Neural progenitor cell (in vitro differentiated cells): Measurements from ENCODE around the gene STX16. TPM values are rescaled to one million over a fixed set of nuclear protein-coding genes. Genes with fewer than 3 reads are reported as not detected.

Source experiments
- DNase-seq: peaks from one replicate; pipeline ENCODE4 v3.0.0-alpha.2; 2016; ENCODE audit warnings: low spot score
- H2AFZ ChIP-seq: fragments of 200-600 bp; sonication (generic); replicated peaks from 2 replicates; pipeline ENCODE4 v1.6.1; 2016; ENCODE audit warnings: antibody characterized with exemption
- H3F3A ChIP-seq: fragments of 200-600 bp; sonication (generic); 2 replicates; pipeline ENCODE4 v1.6.1; 2016; ENCODE audit warnings: antibody characterized with exemption, low read depth
- H3K27ac ChIP-seq: fragments of 200-600 bp; sonication (generic); 2 replicates; pipeline ENCODE4 v1.5.1; 2016; ENCODE audit warnings: mild to moderate bottlenecking
- H3K27me3 ChIP-seq: fragments of 200-600 bp; sonication (generic); 2 replicates; pipeline ENCODE4 v1.6.1; 2016; ENCODE audit warnings: mild to moderate bottlenecking, moderate library complexity
- H3K36me3 ChIP-seq: fragments of 200-600 bp; sonication (generic); 2 replicates; pipeline ENCODE4 v1.5.1; 2016
- H3K4me1 ChIP-seq: fragments of 200-600 bp; sonication (generic); 2 replicates; pipeline ENCODE4 v1.6.1; 2016; ENCODE audit warnings: mixed run types
- H3K4me2 ChIP-seq: fragments of 200-600 bp; sonication (generic); 2 replicates; pipeline ENCODE4 v1.6.1; 2016
- H3K4me3 ChIP-seq: fragments of 200-600 bp; sonication (generic); 2 replicates; pipeline ENCODE4 v1.5.1; 2016
- H3K79me2 ChIP-seq: fragments of 200-600 bp; sonication (generic); 2 replicates; pipeline ENCODE4 v1.6.1; 2016; ENCODE audit warnings: low read depth
- H3K9ac ChIP-seq: fragments of 200-600 bp; sonication (generic); 2 replicates; pipeline ENCODE4 v1.6.1; 2016
- H3K9me3 ChIP-seq: fragments of 200-600 bp; sonication (generic); 2 replicates; pipeline ENCODE4 v1.5.1; 2016; ENCODE audit warnings: low read depth
- H4K20me1 ChIP-seq: fragments of 200-600 bp; sonication (generic); 2 replicates; pipeline ENCODE4 v1.6.1; 2016; ENCODE audit warnings: low read depth
- H3K27ac Mint-ChIP-seq: 3 replicates; pipeline ENCODE4 v1.8.0; 2021; ENCODE audit warnings: mixed read lengths
- H3K27me3 Mint-ChIP-seq: 2 replicates; pipeline ENCODE4 v1.8.0; 2022; ENCODE audit warnings: low read depth, mild to moderate bottlenecking, inconsistent platforms, moderate library complexity, mixed read lengths; ENCODE audit not compliant: insufficient read depth
- H3K36me3 Mint-ChIP-seq: 3 replicates; pipeline ENCODE4 v1.8.0; 2021; ENCODE audit warnings: mixed read lengths
- H3K4me1 Mint-ChIP-seq: 3 replicates; pipeline ENCODE4 v1.8.0; 2021; ENCODE audit warnings: mixed read lengths
- H3K4me3 Mint-ChIP-seq: 3 replicates; pipeline ENCODE4 v1.8.0; 2021; ENCODE audit warnings: mild to moderate bottlenecking, moderate library complexity, mixed read lengths
- H3K9me3 Mint-ChIP-seq: 3 replicates; pipeline ENCODE4 v1.8.0; 2020; ENCODE audit warnings: mixed read lengths
- CTCF ChIP-seq: fragments of 200-600 bp; sonication (generic); IDR thresholded peaks from 2 replicates; pipeline ENCODE4 v1.5.1; 2017; ENCODE audit warnings: antibody characterized with exemption, mild to moderate bottlenecking
- EZH2 ChIP-seq: fragments of 200-600 bp; sonication (generic); IDR thresholded peaks from 2 replicates; pipeline ENCODE4 v1.6.1; 2017; ENCODE audit warnings: antibody characterized with exemption, mild to moderate bottlenecking, moderate library complexity
- EZH2phosphoT487 ChIP-seq: fragments of 200-600 bp; sonication (generic); IDR thresholded peaks from 2 replicates; pipeline ENCODE4 v1.6.1; 2017; ENCODE audit warnings: antibody characterized with exemption
- total RNA-seq: library from RNA; depleted of rRNA; stranded (reverse); fragments of >200 nt; gene quantifications from 2 replicates; pipeline ENCODE4 v1.2.3, GENCODE V29; 2015; ENCODE audit warnings: low replicate concordance

The STX16 gene
- total RNA-seq, 1 donor from 2014 or later, result 46.6 TPM

GRCh38 chr20:58703765-58704371 lies 52.8 kb downstream of the STX16 start:
- H3F3A ChIP-seq, result no peaks in the 10 kb centered on the region
- DNase-seq, result no peak
- peaks cover 11% of the 10 kb centered on the region for H3K36me3 ChIP-seq
- peaks cover 19% of the 10 kb centered on the region for H3K36me3 Mint-ChIP-seq
- no peaks in the 10 kb centered on the region for H3K27me3 Mint-ChIP-seq
- no peaks in the 10 kb centered on the region for H3K9me3 ChIP-seq
- H3K27me3 ChIP-seq, result no peaks in the 10 kb centered on the region
- H3K9ac ChIP-seq, result no peak overlapping the region
- H3K79me2 ChIP-seq, result no peaks in the 10 kb centered on the region
- TF ChIP-seq CTCF, result no peak
- no peak for TF ChIP-seq EZH2phosphoT487
- no peak for TF ChIP-seq EZH2
- no peak overlapping the region for H2AFZ ChIP-seq
- H3K4me1 ChIP-seq, result no peaks in the 10 kb centered on the region
- no peaks in the 10 kb centered on the region for H3K9me3 Mint-ChIP-seq
- no peak overlapping the region for H3K27ac ChIP-seq
- no peak overlapping the region for H3K4me3 Mint-ChIP-seq
- H3K4me3 ChIP-seq, result no peak overlapping the region
- H4K20me1 ChIP-seq, result no peaks in the 10 kb centered on the region
- no peaks in the 10 kb centered on the region for H3K4me1 Mint-ChIP-seq
- H3K27ac Mint-ChIP-seq, result no peak overlapping the region
- H3K4me2 ChIP-seq, result no peak overlapping the region

- H3K9ac ChIP-seq, result no peak overlapping the region
- peaks cover 2% of the 10 kb centered on the region for H3K27me3 Mint-ChIP-seq
- H3K4me2 ChIP-seq, result no peak overlapping the region
- H3K9me3 Mint-ChIP-seq, result no peaks in the 10 kb centered on the region
- H3F3A ChIP-seq, result no peaks in the 10 kb centered on the region
- no peaks in the 10 kb centered on the region for H3K79me2 ChIP-seq
- no peak overlapping the region for H2AFZ ChIP-seq
- H3K4me3 ChIP-seq, result no peak overlapping the region
- no peaks in the 10 kb centered on the region for H3K4me1 Mint-ChIP-seq
- H3K27ac ChIP-seq, result no peak overlapping the region
- no peaks in the 10 kb centered on the region for H4K20me1 ChIP-seq
- H3K36me3 Mint-ChIP-seq, result peaks cover 22% of the 10 kb centered on the region
- TF ChIP-seq EZH2, result no peak
- no peak for TF ChIP-seq CTCF
- no peak for TF ChIP-seq EZH2phosphoT487
- H3K27ac Mint-ChIP-seq, result no peak overlapping the region
- H3K27me3 ChIP-seq, result no peaks in the 10 kb centered on the region
- no peaks in the 10 kb centered on the region for H3K4me1 ChIP-seq
- no peak for DNase-seq
- H3K4me3 Mint-ChIP-seq, result no peak overlapping the region
- no peaks in the 10 kb centered on the region for H3K9me3 ChIP-seq
- peaks cover 11% of the 10 kb centered on the region for H3K36me3 ChIP-seq
These were observed 54.3 kb downstream of the STX16 start for GRCh38 chr20:58705208-58705926.

GRCh38 chr20:58706150-58706892 lies 55.2 kb downstream of the STX16 start:
- no peak for TF ChIP-seq EZH2phosphoT487
- TF ChIP-seq EZH2, result no peak
- no peak for TF ChIP-seq CTCF
- Histone ChIP-seq H3K4me1 (no peaks in the 10 kb centered on the region), H3K4me3 (no peak overlapping the region), H3K9ac (no peak overlapping the region), H3K4me2 (no peak overlapping the region), H3K27ac (no peak overlapping the region), H3K36me3 (peaks cover 11% of the 10 kb centered on the region), H3K27me3 (no peaks in the 10 kb centered on the region), H3K79me2 (no peaks in the 10 kb centered on the region), H4K20me1 (no peaks in the 10 kb centered on the region), H3F3A (no peaks in the 10 kb centered on the region), H2AFZ (no peak overlapping the region), H3K9me3 (no peaks in the 10 kb centered on the region)
- Mint-ChIP-seq H3K36me3 (peaks cover 22% of the 10 kb centered on the region), H3K27ac (no peak overlapping the region), H3K4me3 (no peak overlapping the region), H3K27me3 (peaks cover 2% of the 10 kb centered on the region), H3K4me1 (peaks cover 2% of the 10 kb centered on the region), H3K9me3 (no peaks in the 10 kb centered on the region)
- no peak for DNase-seq
